ENCODE data around the gene RFT1.
"Not testable (repeated sequence)": the region's sequence is repeated elsewhere in the genome, so short reads cannot be mapped to it uniquely, and the experiment has no call there.

Gene RFT1

GRCh38 chr3:53163444-53164387 is 33.5 kb upstream of the RFT1 start:
- no peak for DNase-seq (ENCODE audit: low spot score)

GRCh38 chr3:53162672-53163443 is 32.6 kb upstream of the RFT1 start:
- no peak for DNase-seq (ENCODE audit: low spot score)

GRCh38 chr3:53161820-53162671 is 31.8 kb upstream of the RFT1 start:
- DNase-seq (ENCODE audit: low spot score): no peak

GRCh38 chr3:53161450-53161819 is 31.2 kb upstream of the RFT1 start:
- no peak for DNase-seq (ENCODE audit: low spot score)

- DNase-seq (ENCODE audit: low spot score): peak; percentile 87
These were observed 30.6 kb upstream of the RFT1 start, which contains the start of gene PRKCD for GRCh38 chr3:53160660-53161449. PRKCD (plus strand) TSS chr3:53161209; CDS start chr3:53178423, 17,214 bp downstream.

GRCh38 chr3:53160061-53160659 is 29.9 kb upstream of the RFT1 start:
- no peak for DNase-seq (ENCODE audit: low spot score)

- DNase-seq (ENCODE audit: low spot score): peak; percentile 83
These were observed 29.2 kb upstream of the RFT1 start for GRCh38 chr3:53159156-53160060.

- no peak for DNase-seq (ENCODE audit: low spot score)
These were observed 28.5 kb upstream of the RFT1 start for GRCh38 chr3:53158765-53159155.

GRCh38 chr3:53157974-53158580 is 27.8 kb upstream of the RFT1 start:
- no peak for DNase-seq (ENCODE audit: low spot score)

- no peak for DNase-seq (ENCODE audit: low spot score)
These were observed 26.2 kb upstream of the RFT1 start for GRCh38 chr3:53156368-53156834.

- DNase-seq (ENCODE audit: low spot score): no peak
These were observed 25.5 kb upstream of the RFT1 start for GRCh38 chr3:53155760-53156159.

- no peak for DNase-seq (ENCODE audit: low spot score)
These were observed 24.6 kb upstream of the RFT1 start for GRCh38 chr3:53154881-53155285.

- DNase-seq (ENCODE audit: low spot score): no peak
These were observed 23.7 kb upstream of the RFT1 start for GRCh38 chr3:53153980-53154379.

- no peak for DNase-seq (ENCODE audit: low spot score)
These were observed 23.1 kb upstream of the RFT1 start for GRCh38 chr3:53153264-53153823.

- DNase-seq (ENCODE audit: low spot score): no peak
These were observed 21.8 kb upstream of the RFT1 start for GRCh38 chr3:53151870-53152660.

- no peak for DNase-seq (ENCODE audit: low spot score)
These were observed 21.2 kb upstream of the RFT1 start for GRCh38 chr3:53151465-53151864.

- not testable (repeated sequence) for DNase-seq (ENCODE audit: low spot score)
These were observed 20.8 kb upstream of the RFT1 start for GRCh38 chr3:53151086-53151438.

Data from LoVo (cell line).